OCI-LY7 (cell line): ENCODE measurements around the gene XPO4. TPM values are rescaled to one million over a fixed set of nuclear protein-coding genes. Genes with fewer than 3 reads are reported as not detected.

Experiments
- BruUV-seq: library from RNA; stranded (reverse); fragments of 400-500 nt; replicated peaks from 2 replicates; lab custom pipeline; 2021; lab: Mats Ljungman, UMichigan
- CTCF ChIA-PET: fragments of 300-600 bp; sonication (Branson Sonifier 250); formaldehyde crosslinking; loops from one replicate; lab custom pipeline; 2022; ENCODE audit warnings: antibody characterized with exemption; ENCODE audit not compliant: unreplicated experiment; lab: Charles Lee
- POLR2A ChIA-PET: fragments of 300-600 bp; sonication (Branson Sonifier 250); formaldehyde crosslinking; loops from one replicate; lab custom pipeline; 2022; ENCODE audit warnings: antibody characterized with exemption; lab: Charles Lee
- DNase-seq: peaks from one replicate; pipeline ENCODE4 v3.0.0-alpha.2; 2015; ENCODE audit warnings: low spot score
- H2AFZ ChIP-seq: fragments of 200-600 bp; sonication (generic), shearing (Covaris generic); 2 replicates; pipeline ENCODE4 v1.6.1; 2014; ENCODE audit warnings: mild to moderate bottlenecking, antibody characterized with exemption, low read length, moderate library complexity
- H3K27ac ChIP-seq: fragments of 200-600 bp; sonication (generic); 2 replicates; pipeline ENCODE4 v1.5.1; 2014; ENCODE audit warnings: mixed run types, low read depth, mild to moderate bottlenecking, moderate library complexity, low read length, inconsistent platforms; ENCODE audit not compliant: poor library complexity, severe bottlenecking
- H3K36me3 ChIP-seq: fragments of 200-600 bp; sonication (generic); 2 replicates; pipeline ENCODE4 v1.6.1; 2014; ENCODE audit warnings: mild to moderate bottlenecking, antibody characterized with exemption, low read length, moderate library complexity, mixed read lengths; ENCODE audit not compliant: insufficient read depth
- H3K4me1 ChIP-seq: fragments of 200-600 bp; sonication (generic); 2 replicates; pipeline ENCODE4 v1.5.1; 2014; ENCODE audit warnings: mild to moderate bottlenecking, low read length; ENCODE audit not compliant: insufficient read depth, poor library complexity, severe bottlenecking
- H3K4me2 ChIP-seq: fragments of 200-600 bp; sonication (generic); 2 replicates; pipeline ENCODE4 v1.6.1; 2014; ENCODE audit warnings: mild to moderate bottlenecking, low read length
- H3K4me3 ChIP-seq: fragments of 200-600 bp; sonication (generic); 2 replicates; pipeline ENCODE4 v1.5.1; 2014; ENCODE audit warnings: mild to moderate bottlenecking, low read depth, low read length; ENCODE audit not compliant: poor library complexity, severe bottlenecking
- H3K79me2 ChIP-seq: fragments of 200-600 bp; sonication (generic); 2 replicates; pipeline ENCODE4 v1.6.1; 2016; ENCODE audit warnings: low read depth, mild to moderate bottlenecking, low read length, moderate library complexity, mixed read lengths; ENCODE audit not compliant: insufficient read depth
- H3K9me2 ChIP-seq: fragments of 200-600 bp; sonication (generic); 2 replicates; pipeline ENCODE4 v1.6.1; 2016; ENCODE audit warnings: mild to moderate bottlenecking, low read length, mixed read lengths; ENCODE audit not compliant: insufficient read depth
- H3K9me3 ChIP-seq: fragments of 200-600 bp; sonication (generic); 2 replicates; pipeline ENCODE4 v1.6.1; 2014; ENCODE audit warnings: mild to moderate bottlenecking, mixed run types, low read length, mixed read lengths
- H4K20me1 ChIP-seq: fragments of 200-600 bp; sonication (generic); 2 replicates; pipeline ENCODE4 v1.6.1; 2014; ENCODE audit warnings: mild to moderate bottlenecking, antibody characterized with exemption, low read length, moderate library complexity, mixed read lengths; ENCODE audit not compliant: insufficient read depth
- CTCF ChIP-seq: fragments of 200-600 bp; sonication (generic); conservative IDR thresholded peaks from 2 replicates; pipeline ENCODE4 v1.5.1; 2014; ENCODE audit warnings: mild to moderate bottlenecking, antibody characterized with exemption, low read length, moderate library complexity, mixed read lengths
- EZH2phosphoT487 ChIP-seq: fragments of 200-600 bp; sonication (generic); IDR thresholded peaks from 2 replicates; pipeline ENCODE4 v1.6.1; 2018; ENCODE audit warnings: low read depth, borderline replicate concordance, mild to moderate bottlenecking, mixed run types, antibody characterized with exemption, low read length, moderate library complexity, mixed read lengths
- intact Hi-C: fragments of 100-400 bp; cut with micrococcal nuclease; formaldehyde crosslinking; loops from one replicate; pipeline ENCODE4 v1.10.0; 2022; ENCODE audit not compliant: unreplicated experiment
- total RNA-seq, 2 experiments: library from RNA; depleted of rRNA in 1 of 2; stranded (reverse); fragments of >200 nt in 1 of 2; shearing (Covaris generic) in 1 of 2; gene quantifications; 2 replicates each; pipeline ENCODE4 v1.2.3, GENCODE V29; 2014 to 2022

XPO4 gene
- total RNA-seq, 2 experiments from 2014 or later = 20.6 to 26.9 TPM

- peaks cover 91% of the 10 kb centered on the region for H3K36me3 ChIP-seq
- ChIA-PET CTCF (no interaction called here), POLR2A (no interaction called here)
- H3K4me3 ChIP-seq = no peak overlapping the region
- no peaks in the 10 kb centered on the region for H3K4me1 ChIP-seq
- H3K79me2 ChIP-seq = no peaks in the 10 kb centered on the region; the same call in 1 of the 2 replicates
- no TSS peak for BruUV-seq
- H2AFZ ChIP-seq = no peak overlapping the region
- H4K20me1 ChIP-seq = no peaks in the 10 kb centered on the region; the same call in 1 of the 2 replicates
- TF ChIP-seq EZH2phosphoT487 = no peak
- TF ChIP-seq CTCF = no peak
- no peaks in the 10 kb centered on the region for H3K9me3 ChIP-seq
- H3K4me2 ChIP-seq = no peak overlapping the region
- no peak for DNase-seq
- no peaks in the 10 kb centered on the region for H3K9me2 ChIP-seq
- no peak overlapping the region for H3K27ac ChIP-seq
- intact Hi-C loops = no loop called here
Observed at GRCh38 chr13:20803180-20803965, 99.2 kb downstream of the XPO4 start.

GRCh38 chr13:20801707-20802106 is 100.8 kb downstream of the XPO4 start:
- no peak overlapping the region for H2AFZ ChIP-seq
- ChIA-PET CTCF (no interaction called here), POLR2A (no interaction called here)
- H3K79me2 ChIP-seq = no peaks in the 10 kb centered on the region; the same call in 1 of the 2 replicates
- H3K9me3 ChIP-seq = no peaks in the 10 kb centered on the region
- H3K4me2 ChIP-seq = no peak overlapping the region
- H4K20me1 ChIP-seq = no peaks in the 10 kb centered on the region; the same call in 1 of the 2 replicates
- no peak for DNase-seq
- no TSS peak for BruUV-seq
- TF ChIP-seq CTCF (no peak), EZH2phosphoT487 (no peak)
- H3K36me3 ChIP-seq = peaks cover 91% of the 10 kb centered on the region
- no peak overlapping the region for H3K4me3 ChIP-seq
- no peaks in the 10 kb centered on the region for H3K4me1 ChIP-seq
- intact Hi-C loops = no loop called here
- H3K9me2 ChIP-seq = no peaks in the 10 kb centered on the region
- no peak overlapping the region for H3K27ac ChIP-seq

- H3K79me2 ChIP-seq = no peaks in the 10 kb centered on the region; the same call in 1 of the 2 replicates
- no peaks in the 10 kb centered on the region for H3K4me1 ChIP-seq
- H3K9me3 ChIP-seq = no peaks in the 10 kb centered on the region
- no peaks in the 10 kb centered on the region for H3K9me2 ChIP-seq
- no peak overlapping the region for H3K4me2 ChIP-seq
- POLR2A ChIA-PET = no interaction called here
- TF ChIP-seq CTCF (no peak), EZH2phosphoT487 (no peak)
- DNase-seq = no peak
- no TSS peak for BruUV-seq
- H3K36me3 ChIP-seq = peaks cover 91% of the 10 kb centered on the region
- no peaks in the 10 kb centered on the region; the same call in 1 of the 2 replicates for H4K20me1 ChIP-seq
- H3K4me3 ChIP-seq = no peak overlapping the region
- CTCF ChIA-PET = no interaction called here
- no peak overlapping the region for H2AFZ ChIP-seq
- H3K27ac ChIP-seq = no peak overlapping the region
- intact Hi-C loops = no loop called here
Observed at GRCh38 chr13:20799726-20800416, 102.7 kb downstream of the XPO4 start.
